ENCODE results near the gene GNAT1. TPM values are rescaled to one million over a fixed set of nuclear protein-coding genes. Genes with fewer than 3 reads are reported as not detected.

GNAT1 gene
- total and polyA plus RNA-seq, 2 of the 13 experiments (the other 11 are each of a cell fraction or from before 2014, with no cell fraction given), result 0.15 TPM; not detected in 1

DNA sequence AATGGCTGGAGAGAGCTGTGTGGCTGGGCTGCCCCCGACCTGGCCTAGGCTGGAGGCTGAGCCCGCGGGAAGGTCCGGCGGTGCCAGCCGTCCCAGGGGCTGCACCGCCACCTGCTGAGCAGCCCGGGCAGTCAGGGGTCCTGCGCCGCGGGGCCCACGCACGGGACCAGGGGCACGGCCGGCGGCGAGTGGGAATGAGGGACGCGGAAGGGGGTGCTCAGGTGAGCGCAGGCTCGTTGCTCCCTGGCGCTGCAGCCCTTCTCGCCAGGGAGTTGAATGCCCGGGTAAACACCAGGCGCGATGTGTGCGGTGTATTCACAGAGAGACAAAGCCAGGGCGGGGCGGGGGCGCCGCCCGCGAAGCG lies 37.0 kb upstream of the GNAT1 start (continued):
- TF ChIP-seq NONO (IDR thresholded peaks at IDR 0.05), result no peak
- no peak for TF ChIP-seq NONO (CRISPR knock-in tag; conservative IDR thresholded peaks at IDR 0.05)
- no peak for TF ChIP-seq HBP1 (CRISPR knock-in tag; IDR thresholded peaks at IDR 0.05; ENCODE audit: low read depth)
- TF ChIP-seq ZNF800 (CRISPR knock-in tag; IDR thresholded peaks at IDR 0.05), result 0 out of 2 replicates have a peak, but pooled peaks have one; percentile 45
- TF ChIP-seq CEBPG (CRISPR knock-in tag; IDR thresholded peaks at IDR 0.05), result no peak
- no peak for TF ChIP-seq ZNF251 (CRISPR knock-in tag; IDR thresholded peaks at IDR 0.05)
- no peak for TF ChIP-seq ZBTB21 (CRISPR knock-in tag; IDR thresholded peaks at IDR 0.05)
- TF ChIP-seq, protein P1, sequence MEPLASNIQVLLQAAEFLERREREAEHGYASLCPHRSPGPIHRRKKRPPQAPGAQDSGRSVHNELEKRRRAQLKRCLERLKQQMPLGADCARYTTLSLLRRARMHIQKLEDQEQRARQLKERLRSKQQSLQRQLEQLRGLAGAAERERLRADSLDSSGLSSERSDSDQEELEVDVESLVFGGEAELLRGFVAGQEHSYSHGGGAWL (CRISPR knock-in tag; IDR thresholded peaks at IDR 0.05), result no peak
- no peak for TF ChIP-seq TGIF2 (CRISPR knock-in tag; IDR thresholded peaks at IDR 0.05)
- TF ChIP-seq DDIT3 (CRISPR knock-in tag; IDR thresholded peaks at IDR 0.05), result no peak
- TF ChIP-seq SRY (CRISPR knock-in tag; IDR thresholded peaks at IDR 0.05), result no peak
- TF ChIP-seq ZC3H13 (CRISPR knock-in tag; IDR thresholded peaks at IDR 0.05), result no peak
- TF ChIP-seq, protein P2, sequence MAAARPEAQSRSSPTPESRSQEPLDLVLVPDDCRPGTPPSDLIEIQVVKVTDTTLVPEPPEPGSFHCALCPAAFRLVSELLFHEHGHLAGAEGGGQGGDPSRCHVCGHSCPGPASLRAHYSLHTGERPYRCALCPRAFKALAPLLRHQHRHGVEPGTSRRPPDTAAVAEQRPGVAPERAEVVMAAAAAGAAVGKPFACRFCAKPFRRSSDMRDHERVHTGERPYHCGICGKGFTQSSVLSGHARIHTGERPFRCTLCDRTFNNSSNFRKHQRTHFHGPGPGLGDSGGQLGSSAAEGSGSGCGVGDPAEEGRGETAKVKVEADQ (CRISPR knock-in tag; IDR thresholded peaks at IDR 0.05; ENCODE audit: borderline replicate concordance), result no peak
- no peak for TF ChIP-seq ZBTB2 (CRISPR knock-in tag; IDR thresholded peaks at IDR 0.05; ENCODE audit: low read depth)
- 0 out of 2 replicates have a peak, but pooled peaks have one; percentile 32 for TF ChIP-seq SMAD1 (CRISPR knock-in tag; IDR thresholded peaks at IDR 0.05; ENCODE audit: borderline replicate concordance, low read depth)

Measured in HepG2 (cell line).